Gastrocnemius medialis (tissue), 4 donors: ENCODE data around the gene LRRC4C. TPM values are rescaled to one million over a fixed set of nuclear protein-coding genes. Genes with fewer than 3 reads are reported as not detected.
A peak's percentile ranks its signal among the peaks of the same experiment; 100 is the strongest.

Source experiments
- ATAC-seq, 2 donors: fragments of 150-250 bp; one replicate each; pipeline ENCODE4 v1.9.1; 2016
- DNase-seq, 2 donors: peaks; one replicate each; pipeline ENCODE4 v3.0.0-alpha.2; 2019
- H3K27ac ChIP-seq, 4 donors: fragments of 200-600 bp; sonication (generic); 1 replicate in 1 of 4; 2 replicates in 3 of 4; pipeline ENCODE4 v1.5.1; 2016 to 2018; ENCODE audit warnings: mild to moderate bottlenecking in 2 of 4, moderate library complexity in 1 of 4
- H3K27me3 ChIP-seq, 3 donors: fragments of 200-600 bp; sonication (generic) in 2 of 3; 1 replicate in 1 of 3; 2 replicates in 2 of 3; pipeline versions ENCODE4 v1.5.1 to v1.6.0; 2016 to 2019; ENCODE audit warnings: mild to moderate bottlenecking in 1 of 3, moderate library complexity in 1 of 3
- H3K36me3 ChIP-seq, 2 donors: fragments of 200-600 bp; sonication (generic) in 1 of 2; one replicate each; pipeline ENCODE4 v1.5.1; 2017 to 2018
- H3K4me1 ChIP-seq, 2 donors: fragments of 200-600 bp; sonication (generic) in 1 of 2; one replicate each; pipeline ENCODE4 v1.5.1; 2016 to 2017; ENCODE audit warnings: mild to moderate bottlenecking in 2 of 2
- H3K4me3 ChIP-seq, 4 donors: fragments of 200-600 bp; sonication (generic) in 3 of 4; 1 replicate in 1 of 4; 2 replicates in 3 of 4; pipeline ENCODE4 v1.5.1; 2016 to 2019; ENCODE audit warnings: mild to moderate bottlenecking in 2 of 4
- H3K9me3 ChIP-seq, 3 donors: fragments of 200-600 bp; sonication (generic) in 2 of 3; 1 replicate in 1 of 3; 2 replicates in 2 of 3; pipeline ENCODE4 v1.5.1; 2016 to 2019
- POLR2A ChIP-seq, 2 donors: fragments of 450-650 bp; IDR thresholded peaks; one replicate each; pipeline ENCODE4 v1.6.1; 2017; ENCODE audit warnings: antibody characterized with exemption in 2 of 2, mild to moderate bottlenecking in 2 of 2, moderate library complexity in 2 of 2
- in situ Hi-C, 4 donors: fragments of 200-750 bp; cut with MboI; loops; one replicate each; pipeline versions ENCODE4 v1.15.0 to v1.8.0; 2017; ENCODE audit warnings: low sequenced_read_pairs in 4 of 4
- intact Hi-C: fragments of 100-400 bp; cut with DNase I; formaldehyde crosslinking; loops from one replicate; pipeline ENCODE4 v1.15.1; 2023; ENCODE audit warnings: low total_unique reads
- total RNA-seq, 4 donors: library from RNA; depleted of rRNA; stranded (reverse); fragments of >200 nt; gene quantifications; one replicate each; pipeline versions ENCODE4 v1.1.0 to v1.2.3, GENCODE V29; 2016
- TF ChIP-seq, protein P1 (sequence below), 5 experiments: fragments of 450-650 bp in 3 of 5; fragments of 200-600 bp in 2 of 5; sonication (generic) in 2 of 5; IDR thresholded peaks in 4 of 5; conservative IDR thresholded peaks in 1 of 5; 1 replicate in 4 of 5; 2 replicates in 1 of 5; pipeline ENCODE4 v1.5.1; 2016 to 2019; ENCODE audit warnings: antibody characterized with exemption in 5 of 5, mild to moderate bottlenecking in 3 of 5, moderate library complexity in 3 of 5

Gene LRRC4C
- total RNA-seq, 4 donors from 2014 or later, result 0.15 to 0.59 (median 0.24) TPM; not detected in 1

DNA sequence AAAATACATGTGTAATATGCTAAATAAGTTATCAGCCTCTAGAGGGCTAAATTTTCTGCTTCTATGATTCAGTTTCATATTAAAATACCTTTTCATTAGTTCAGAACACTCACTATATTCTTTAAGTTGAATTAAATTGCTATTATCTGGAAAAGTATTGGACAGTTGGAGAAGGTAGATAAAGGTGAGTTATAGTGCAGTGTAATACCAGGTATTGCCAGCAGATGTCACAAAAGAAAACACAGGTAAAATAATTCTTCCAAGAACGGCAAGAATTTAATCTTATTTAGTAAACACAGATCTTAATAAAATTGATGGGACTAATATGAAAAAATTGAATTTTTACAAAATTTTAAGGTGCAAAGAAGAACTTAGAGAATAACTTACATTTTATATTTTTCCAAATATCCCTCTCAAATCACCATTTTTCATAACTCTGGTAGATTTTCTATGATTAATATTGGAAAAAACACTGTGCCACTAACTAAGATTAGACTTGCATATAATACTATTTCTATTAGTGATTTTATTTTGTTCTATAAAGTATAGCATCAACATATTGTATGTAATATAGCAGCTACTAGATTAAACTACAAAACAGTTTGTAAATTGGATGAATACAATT is 1.7 kb upstream of the LRRC4C start:
- Histone ChIP-seq H3K27ac (no peak overlapping the region), H3K4me3 (no peak overlapping the region), H3K9me3 (no peaks in the 10 kb centered on the region), H3K27me3 (peaks cover 0 to 4% (median 2%) of the 10 kb centered on the region in 3 donors), H3K36me3 (no peaks in the 10 kb centered on the region), H3K4me1 (no peaks in the 10 kb centered on the region)
- intact Hi-C loops (no loop called here), in situ Hi-C loops (loop anchor here in 1 of 4 donors (10.0 kb wide), 1 partner anchor 1064 kb away; no protein-coding TSS in a partner anchor)
- TF ChIP-seq POLR2A (IDR thresholded peaks at IDR 0.05), result no peak
- TF ChIP-seq, protein P1, sequence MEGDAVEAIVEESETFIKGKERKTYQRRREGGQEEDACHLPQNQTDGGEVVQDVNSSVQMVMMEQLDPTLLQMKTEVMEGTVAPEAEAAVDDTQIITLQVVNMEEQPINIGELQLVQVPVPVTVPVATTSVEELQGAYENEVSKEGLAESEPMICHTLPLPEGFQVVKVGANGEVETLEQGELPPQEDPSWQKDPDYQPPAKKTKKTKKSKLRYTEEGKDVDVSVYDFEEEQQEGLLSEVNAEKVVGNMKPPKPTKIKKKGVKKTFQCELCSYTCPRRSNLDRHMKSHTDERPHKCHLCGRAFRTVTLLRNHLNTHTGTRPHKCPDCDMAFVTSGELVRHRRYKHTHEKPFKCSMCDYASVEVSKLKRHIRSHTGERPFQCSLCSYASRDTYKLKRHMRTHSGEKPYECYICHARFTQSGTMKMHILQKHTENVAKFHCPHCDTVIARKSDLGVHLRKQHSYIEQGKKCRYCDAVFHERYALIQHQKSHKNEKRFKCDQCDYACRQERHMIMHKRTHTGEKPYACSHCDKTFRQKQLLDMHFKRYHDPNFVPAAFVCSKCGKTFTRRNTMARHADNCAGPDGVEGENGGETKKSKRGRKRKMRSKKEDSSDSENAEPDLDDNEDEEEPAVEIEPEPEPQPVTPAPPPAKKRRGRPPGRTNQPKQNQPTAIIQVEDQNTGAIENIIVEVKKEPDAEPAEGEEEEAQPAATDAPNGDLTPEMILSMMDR (IDR thresholded peaks at IDR 0.05 in 4 of 5, conservative IDR thresholded peaks at IDR 0.05 in 1 of 5), result peak in 3 of 5 experiments; percentile 41 to 53 (median 49)
- DNase-seq (no peak), ATAC-seq (no peak)

DNA sequence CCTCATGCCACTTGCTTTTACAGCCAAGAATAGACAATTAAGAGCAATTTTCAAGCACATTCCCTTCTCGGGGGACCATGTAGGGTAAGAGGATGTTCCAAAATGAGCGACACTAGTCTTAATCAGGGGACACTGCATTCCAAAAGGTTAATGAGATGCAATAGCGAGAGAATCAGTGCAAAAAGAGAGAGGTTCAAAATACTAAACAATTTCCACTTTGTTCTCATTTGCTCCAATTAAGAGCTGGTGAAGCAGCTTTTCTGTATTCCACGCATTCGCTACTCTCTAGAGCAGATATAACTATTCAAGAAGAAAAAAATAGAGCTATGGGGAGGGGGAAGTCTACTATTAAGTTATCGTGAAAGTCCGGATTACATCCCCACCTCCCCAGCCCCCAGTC is 811 bp downstream of the LRRC4C start:
- intact Hi-C loops, result no loop called here
- TF ChIP-seq POLR2A (IDR thresholded peaks at IDR 0.05), result no peak
- TF ChIP-seq, protein P1 (IDR thresholded peaks at IDR 0.05 in 4 of 5, conservative IDR thresholded peaks at IDR 0.05 in 1 of 5), result no peak
- H3K9me3 ChIP-seq, result no peaks in the 10 kb centered on the region
- no peak overlapping the region for H3K4me3 ChIP-seq
- DNase-seq (no peak), ATAC-seq (no peak)
- no peak overlapping the region for H3K27ac ChIP-seq
- no peaks in the 10 kb centered on the region for H3K4me1 ChIP-seq
- in situ Hi-C loops, result no loop called here
- H3K36me3 ChIP-seq, result no peaks in the 10 kb centered on the region
- H3K27me3 ChIP-seq, result peaks cover 0 to 4% (median 2%) of the 10 kb centered on the region in 3 donors

DNA sequence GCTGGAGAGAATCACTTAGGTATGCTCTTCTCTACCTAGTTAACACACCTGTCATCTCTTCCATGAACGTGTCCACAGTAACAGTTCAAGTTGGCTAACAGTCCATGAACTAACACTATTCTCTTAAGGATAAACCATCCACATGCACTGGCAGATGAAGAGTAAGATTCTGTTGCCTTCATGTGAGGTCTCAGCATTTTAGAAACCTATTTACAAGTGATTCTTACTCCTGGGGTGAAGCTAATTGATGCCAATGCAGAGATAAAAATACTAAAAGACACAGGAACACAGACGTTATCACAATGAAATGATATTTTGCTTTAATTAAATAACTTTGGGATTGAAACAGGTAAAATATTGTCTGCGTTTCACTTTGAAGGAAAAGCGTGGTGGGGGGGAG is 1.3 kb downstream of the LRRC4C start:
- in situ Hi-C loops (no loop called here), intact Hi-C loops (no loop called here)
- DNase-seq (no peak), ATAC-seq (no peak)
- no peak overlapping the region for H3K27ac ChIP-seq
- H3K4me1 ChIP-seq, result no peaks in the 10 kb centered on the region
- no peak overlapping the region for H3K4me3 ChIP-seq
- H3K36me3 ChIP-seq, result no peaks in the 10 kb centered on the region
- TF ChIP-seq POLR2A (IDR thresholded peaks at IDR 0.05), result no peak
- TF ChIP-seq, protein P1 (IDR thresholded peaks at IDR 0.05 in 4 of 5, conservative IDR thresholded peaks at IDR 0.05 in 1 of 5), result no peak
- H3K27me3 ChIP-seq, result peaks cover 0 to 4% (median 2%) of the 10 kb centered on the region in 3 donors
- H3K9me3 ChIP-seq, result no peaks in the 10 kb centered on the region

DNA sequence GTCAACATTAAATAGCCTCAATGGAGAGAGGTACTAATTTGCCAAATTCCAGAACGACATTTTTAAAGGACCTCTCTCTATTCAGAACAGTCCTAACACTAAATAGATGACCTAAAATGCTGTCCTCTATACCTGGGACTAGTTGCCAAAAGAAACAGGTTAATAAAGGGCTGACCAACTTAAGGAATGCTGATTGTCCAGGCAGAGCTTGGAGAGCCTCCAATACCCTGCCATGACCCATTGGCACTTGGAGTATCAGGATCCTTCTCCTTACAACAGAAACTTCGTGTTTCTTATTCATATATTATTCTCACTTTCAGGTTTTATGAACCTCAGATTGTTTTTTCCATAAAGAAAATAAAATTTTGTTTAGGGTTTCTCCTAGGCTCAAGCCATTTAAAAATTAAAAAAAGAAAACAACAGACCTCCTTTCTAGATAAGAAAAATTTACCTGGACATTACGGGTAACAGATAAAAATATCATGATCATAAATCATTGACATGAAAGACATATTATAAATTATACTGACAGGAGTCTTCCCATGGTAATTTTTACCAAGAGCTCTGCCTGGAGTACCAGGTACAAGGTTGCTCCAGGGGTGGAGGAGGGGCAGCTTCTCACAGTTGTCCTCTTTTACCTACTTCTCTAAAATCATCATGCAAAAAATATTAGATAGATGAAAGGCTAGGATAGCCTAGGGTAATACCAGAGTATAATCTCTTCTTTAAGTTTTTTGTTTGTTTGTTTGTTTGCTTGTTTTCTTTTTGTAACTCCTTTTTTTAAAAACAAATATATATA is 2.0 kb downstream of the LRRC4C start:
- intact Hi-C loops (no loop called here), in situ Hi-C loops (no loop called here)
- ATAC-seq (no peak), DNase-seq (no peak)
- H3K27ac ChIP-seq, result no peak overlapping the region
- H3K27me3 ChIP-seq, result peaks cover 0 to 4% (median 2%) of the 10 kb centered on the region in 3 donors
- no peaks in the 10 kb centered on the region for H3K4me1 ChIP-seq
- no peaks in the 10 kb centered on the region for H3K9me3 ChIP-seq
- no peaks in the 10 kb centered on the region for H3K36me3 ChIP-seq
- TF ChIP-seq POLR2A (IDR thresholded peaks at IDR 0.05), result no peak
- TF ChIP-seq, protein P1 (IDR thresholded peaks at IDR 0.05 in 4 of 5, conservative IDR thresholded peaks at IDR 0.05 in 1 of 5), result no peak
- H3K4me3 ChIP-seq, result no peak overlapping the region
